Neural progenitor cell (in vitro differentiated cells): ENCODE results near the gene OTUD7B.

Source experiments
- EZH2phosphoT487 ChIP-seq: fragments of 200-600 bp; sonication (generic); IDR thresholded peaks from 2 replicates; pipeline ENCODE4 v1.6.1; 2017; ENCODE audit warnings: antibody characterized with exemption
- TF ChIP-seq, protein P1 (sequence below): fragments of 200-600 bp; sonication (generic); IDR thresholded peaks from 2 replicates; pipeline ENCODE4 v1.5.1; 2017; ENCODE audit warnings: antibody characterized with exemption, mild to moderate bottlenecking

DNA sequence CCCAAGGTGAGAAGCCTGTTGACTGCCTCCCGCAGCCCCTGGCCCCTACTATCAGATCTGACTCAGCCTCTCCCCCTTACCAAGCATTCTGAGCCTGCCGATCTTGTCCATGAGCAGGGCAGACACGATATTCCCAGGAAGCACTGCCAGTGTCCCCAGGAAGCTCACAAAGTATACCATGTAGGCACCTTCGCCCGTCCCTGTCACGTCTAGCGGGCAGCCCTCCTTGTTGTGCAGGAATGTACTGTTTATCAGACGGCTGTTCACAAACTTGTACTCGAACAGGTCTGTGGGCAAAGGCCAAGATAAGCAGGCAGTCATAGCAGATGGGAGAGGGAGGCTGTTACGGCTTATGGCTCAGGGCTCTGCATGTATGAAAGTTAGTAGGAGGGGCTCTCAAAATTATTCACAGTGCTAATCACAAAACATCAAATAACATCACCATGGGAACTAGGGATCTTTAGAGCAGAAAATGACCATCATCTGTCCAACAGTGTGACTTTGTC is 103.9 kb downstream of the OTUD7B start:
- TF ChIP-seq, protein P1, sequence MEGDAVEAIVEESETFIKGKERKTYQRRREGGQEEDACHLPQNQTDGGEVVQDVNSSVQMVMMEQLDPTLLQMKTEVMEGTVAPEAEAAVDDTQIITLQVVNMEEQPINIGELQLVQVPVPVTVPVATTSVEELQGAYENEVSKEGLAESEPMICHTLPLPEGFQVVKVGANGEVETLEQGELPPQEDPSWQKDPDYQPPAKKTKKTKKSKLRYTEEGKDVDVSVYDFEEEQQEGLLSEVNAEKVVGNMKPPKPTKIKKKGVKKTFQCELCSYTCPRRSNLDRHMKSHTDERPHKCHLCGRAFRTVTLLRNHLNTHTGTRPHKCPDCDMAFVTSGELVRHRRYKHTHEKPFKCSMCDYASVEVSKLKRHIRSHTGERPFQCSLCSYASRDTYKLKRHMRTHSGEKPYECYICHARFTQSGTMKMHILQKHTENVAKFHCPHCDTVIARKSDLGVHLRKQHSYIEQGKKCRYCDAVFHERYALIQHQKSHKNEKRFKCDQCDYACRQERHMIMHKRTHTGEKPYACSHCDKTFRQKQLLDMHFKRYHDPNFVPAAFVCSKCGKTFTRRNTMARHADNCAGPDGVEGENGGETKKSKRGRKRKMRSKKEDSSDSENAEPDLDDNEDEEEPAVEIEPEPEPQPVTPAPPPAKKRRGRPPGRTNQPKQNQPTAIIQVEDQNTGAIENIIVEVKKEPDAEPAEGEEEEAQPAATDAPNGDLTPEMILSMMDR: no peak
- TF ChIP-seq EZH2phosphoT487: no peak
